GM12872 (cell line): ENCODE measurements around the gene DLG2.

Source experiments
- TF ChIP-seq, protein P1 (sequence below): IDR thresholded peaks from 3 replicates; pipeline ENCODE4 v1.5.1; 2011; ENCODE audit warnings: low read depth, mild to moderate bottlenecking, low read length, moderate library complexity; ENCODE audit not compliant: insufficient read depth

DLG2 gene

DNA sequence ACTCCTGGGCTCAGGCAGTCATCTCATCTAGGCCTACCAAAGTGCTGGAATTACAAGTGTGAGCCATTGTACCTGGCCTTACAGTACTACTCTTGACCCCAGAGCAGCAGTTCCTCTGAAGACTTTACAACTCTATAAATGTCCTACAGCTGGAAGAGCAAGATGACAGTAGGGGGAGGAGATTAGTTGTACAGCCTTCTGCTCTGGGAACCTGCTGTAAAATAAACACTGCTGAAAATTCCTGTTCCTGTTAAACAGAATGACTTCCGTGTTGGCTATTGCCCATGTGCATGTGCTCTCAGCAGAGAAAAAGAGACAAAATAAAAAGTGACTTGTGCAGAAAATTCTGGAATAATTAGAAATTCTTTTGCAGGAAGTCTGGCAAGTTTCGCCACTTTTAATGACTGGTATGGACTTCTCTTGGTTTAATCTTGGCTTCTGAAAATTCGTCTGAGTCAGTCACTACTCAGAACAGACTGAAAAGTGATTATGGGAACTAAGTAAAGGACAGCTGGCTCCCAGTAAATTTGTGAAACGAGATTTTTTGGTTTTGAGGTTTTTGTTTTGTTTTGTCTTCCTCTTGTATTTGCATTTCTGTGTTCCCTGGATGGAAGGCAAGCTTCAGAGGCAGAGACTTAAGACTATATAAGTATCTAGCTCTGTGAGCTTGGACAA is 955.7 kb downstream of the DLG2 start:
- TF ChIP-seq, protein P1, sequence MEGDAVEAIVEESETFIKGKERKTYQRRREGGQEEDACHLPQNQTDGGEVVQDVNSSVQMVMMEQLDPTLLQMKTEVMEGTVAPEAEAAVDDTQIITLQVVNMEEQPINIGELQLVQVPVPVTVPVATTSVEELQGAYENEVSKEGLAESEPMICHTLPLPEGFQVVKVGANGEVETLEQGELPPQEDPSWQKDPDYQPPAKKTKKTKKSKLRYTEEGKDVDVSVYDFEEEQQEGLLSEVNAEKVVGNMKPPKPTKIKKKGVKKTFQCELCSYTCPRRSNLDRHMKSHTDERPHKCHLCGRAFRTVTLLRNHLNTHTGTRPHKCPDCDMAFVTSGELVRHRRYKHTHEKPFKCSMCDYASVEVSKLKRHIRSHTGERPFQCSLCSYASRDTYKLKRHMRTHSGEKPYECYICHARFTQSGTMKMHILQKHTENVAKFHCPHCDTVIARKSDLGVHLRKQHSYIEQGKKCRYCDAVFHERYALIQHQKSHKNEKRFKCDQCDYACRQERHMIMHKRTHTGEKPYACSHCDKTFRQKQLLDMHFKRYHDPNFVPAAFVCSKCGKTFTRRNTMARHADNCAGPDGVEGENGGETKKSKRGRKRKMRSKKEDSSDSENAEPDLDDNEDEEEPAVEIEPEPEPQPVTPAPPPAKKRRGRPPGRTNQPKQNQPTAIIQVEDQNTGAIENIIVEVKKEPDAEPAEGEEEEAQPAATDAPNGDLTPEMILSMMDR: no peak

DNA sequence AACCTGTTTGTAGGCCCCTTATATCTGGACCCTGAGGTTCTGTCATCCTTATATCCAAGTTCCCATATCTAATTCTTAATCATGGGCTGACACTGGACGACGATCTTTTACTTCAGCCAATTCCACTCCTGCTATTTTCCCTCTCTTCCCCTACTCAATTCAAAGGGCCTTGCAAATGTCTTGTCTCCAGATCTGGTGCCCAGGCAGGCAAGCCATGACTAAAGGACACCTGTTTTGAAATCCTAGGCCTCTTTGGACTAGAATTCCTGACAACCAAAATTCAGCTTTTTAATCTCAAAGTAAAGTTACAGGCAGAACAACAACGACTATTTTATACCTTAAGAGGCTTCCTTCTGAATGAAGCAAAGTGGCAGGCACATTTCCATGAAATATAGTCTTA is 963.4 kb downstream of the DLG2 start:
- TF ChIP-seq, protein P1: no peak

GRCh38 chr11:84660257-84660977 is 966.7 kb downstream of the DLG2 start:
- TF ChIP-seq, protein P1: no peak

DNA sequence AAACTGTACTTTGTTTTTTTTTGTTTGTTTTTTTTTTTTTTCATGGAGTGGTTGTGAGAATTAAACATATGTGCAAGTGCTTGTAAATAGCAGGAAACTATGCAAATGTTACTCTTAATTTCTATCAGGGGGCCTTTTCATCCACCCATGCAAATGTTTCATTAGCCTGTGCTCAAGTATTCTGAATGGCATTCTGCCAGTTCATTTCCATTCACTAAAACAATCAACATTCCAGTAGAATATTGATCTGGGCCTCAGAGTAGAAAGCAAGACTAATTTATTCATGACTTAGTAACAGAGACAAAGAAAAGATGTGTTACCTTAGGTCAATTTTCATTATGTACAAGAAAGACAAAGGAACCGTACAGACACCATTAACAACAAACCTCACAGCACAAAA is 971.4 kb downstream of the DLG2 start:
- TF ChIP-seq, protein P1: no peak

DNA sequence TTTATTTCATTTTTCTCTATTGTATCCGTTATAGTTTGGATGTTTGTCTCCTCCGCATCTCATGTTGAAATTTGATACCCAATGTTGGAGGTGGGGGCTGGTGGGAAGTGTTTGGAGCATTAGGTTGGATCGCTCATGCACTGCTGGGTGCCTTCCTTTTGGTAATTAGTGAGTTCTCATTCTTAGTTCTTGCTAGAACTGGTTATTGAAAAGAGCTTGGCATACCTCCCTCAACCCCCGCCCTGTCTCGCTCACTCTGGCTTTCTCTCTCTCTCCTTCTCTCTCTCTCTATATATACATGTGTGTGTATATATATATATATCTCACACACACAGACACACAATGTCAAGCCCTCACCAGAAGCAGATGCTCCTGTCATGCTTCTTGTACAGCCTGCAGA is 978.7 kb downstream of the DLG2 start:
- TF ChIP-seq, protein P1: no peak

GRCh38 chr11:84645988-84646694 is 981.0 kb downstream of the DLG2 start:
- TF ChIP-seq, protein P1: no peak

- TF ChIP-seq, protein P1: no peak
These were observed 984.6 kb downstream of the DLG2 start for GRCh38 chr11:84642500-84642899.
